Heart left ventricle (tissue), 13 donors: ENCODE results near the gene DNM3.

Experiments
- POLR2A ChIP-seq, 2 donors: fragments of 450-650 bp; IDR thresholded peaks; one replicate each; pipeline ENCODE4 v1.6.1; 2017; ENCODE audit warnings: antibody characterized with exemption in 2 of 2, mild to moderate bottlenecking in 2 of 2, moderate library complexity in 2 of 2
- TF ChIP-seq, protein P1 (sequence below), 12 donors: fragments of 200-600 bp; sonication (generic) in 4 of 12; IDR thresholded peaks; one replicate each; pipeline versions ENCODE4 v1.5.0 to v1.8.0; 2018 to 2022; ENCODE audit warnings: antibody characterized with exemption in 12 of 12, mild to moderate bottlenecking in 5 of 12
- donor health status: ischemic (EF 13 %, LVEDD 7.1; RV severe dilation, severe dysfunction).
- donor health status: DM: no; HTN: yes; CAD: no.
- donor health status: DM: no; HTN: no; CAD: no.
- donor health status: ischemic (EF 25% LVEDD 6.9; RV normal size, moderate dysfunction).
- donor health status: ischemic (EF 25% LVEDD 5.7; RV mildly dilated, moderate dysfunction).
- donor health status: ischemic (EF 35%, LVEDD 5.7; RV mildly dilated, moderate dysfunction).
- donor health status: nonischemic (EF 11% LVEDD 7.7; RV severe dilation, severe dysfunction).
- donor health status: DM: yes; HTN: yes; CAD: no.
- donor health status: PGD.
- donor health status: ischemic (EF 29% LVEDD 5.4; RV normal size, mild dysfunction).
- donor health status: nonischemic (EF 23%, LVEDD 6.1; RV moderate dilation, normal function).

DNA sequence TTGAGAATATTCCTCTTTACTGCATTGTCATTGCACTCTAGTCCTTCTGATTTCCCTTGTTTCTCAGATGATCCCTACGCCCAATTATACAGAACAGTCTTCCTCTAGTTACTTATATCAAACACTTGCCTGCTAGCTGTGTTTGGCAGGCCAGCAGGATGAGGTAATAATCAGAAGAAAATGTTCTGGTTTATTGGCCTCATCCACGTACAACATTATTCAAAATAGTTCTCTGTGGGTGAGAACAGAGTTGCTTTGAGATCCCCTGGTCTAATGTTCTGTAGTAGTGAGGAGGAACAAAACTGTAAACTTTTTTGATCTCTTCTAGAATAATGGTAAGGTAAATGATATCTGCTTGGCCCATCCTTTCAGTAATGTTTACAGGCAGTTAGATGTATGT lies 556.9 kb downstream of the DNM3 start:
- TF ChIP-seq POLR2A (IDR thresholded peaks at IDR 0.05) = no peak
- TF ChIP-seq, protein P1, sequence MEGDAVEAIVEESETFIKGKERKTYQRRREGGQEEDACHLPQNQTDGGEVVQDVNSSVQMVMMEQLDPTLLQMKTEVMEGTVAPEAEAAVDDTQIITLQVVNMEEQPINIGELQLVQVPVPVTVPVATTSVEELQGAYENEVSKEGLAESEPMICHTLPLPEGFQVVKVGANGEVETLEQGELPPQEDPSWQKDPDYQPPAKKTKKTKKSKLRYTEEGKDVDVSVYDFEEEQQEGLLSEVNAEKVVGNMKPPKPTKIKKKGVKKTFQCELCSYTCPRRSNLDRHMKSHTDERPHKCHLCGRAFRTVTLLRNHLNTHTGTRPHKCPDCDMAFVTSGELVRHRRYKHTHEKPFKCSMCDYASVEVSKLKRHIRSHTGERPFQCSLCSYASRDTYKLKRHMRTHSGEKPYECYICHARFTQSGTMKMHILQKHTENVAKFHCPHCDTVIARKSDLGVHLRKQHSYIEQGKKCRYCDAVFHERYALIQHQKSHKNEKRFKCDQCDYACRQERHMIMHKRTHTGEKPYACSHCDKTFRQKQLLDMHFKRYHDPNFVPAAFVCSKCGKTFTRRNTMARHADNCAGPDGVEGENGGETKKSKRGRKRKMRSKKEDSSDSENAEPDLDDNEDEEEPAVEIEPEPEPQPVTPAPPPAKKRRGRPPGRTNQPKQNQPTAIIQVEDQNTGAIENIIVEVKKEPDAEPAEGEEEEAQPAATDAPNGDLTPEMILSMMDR (IDR thresholded peaks at IDR 0.05) = no peak
